ENCODE data around the gene HGS. TPM values are rescaled to one million over a fixed set of nuclear protein-coding genes. Genes with fewer than 3 reads are reported as not detected.

Gene HGS
- total and polyA plus RNA-seq, 2 of the 13 experiments (the other 11 are each of a cell fraction or from before 2014, with no cell fraction given), result 73.3 to 78.1 TPM

DNA sequence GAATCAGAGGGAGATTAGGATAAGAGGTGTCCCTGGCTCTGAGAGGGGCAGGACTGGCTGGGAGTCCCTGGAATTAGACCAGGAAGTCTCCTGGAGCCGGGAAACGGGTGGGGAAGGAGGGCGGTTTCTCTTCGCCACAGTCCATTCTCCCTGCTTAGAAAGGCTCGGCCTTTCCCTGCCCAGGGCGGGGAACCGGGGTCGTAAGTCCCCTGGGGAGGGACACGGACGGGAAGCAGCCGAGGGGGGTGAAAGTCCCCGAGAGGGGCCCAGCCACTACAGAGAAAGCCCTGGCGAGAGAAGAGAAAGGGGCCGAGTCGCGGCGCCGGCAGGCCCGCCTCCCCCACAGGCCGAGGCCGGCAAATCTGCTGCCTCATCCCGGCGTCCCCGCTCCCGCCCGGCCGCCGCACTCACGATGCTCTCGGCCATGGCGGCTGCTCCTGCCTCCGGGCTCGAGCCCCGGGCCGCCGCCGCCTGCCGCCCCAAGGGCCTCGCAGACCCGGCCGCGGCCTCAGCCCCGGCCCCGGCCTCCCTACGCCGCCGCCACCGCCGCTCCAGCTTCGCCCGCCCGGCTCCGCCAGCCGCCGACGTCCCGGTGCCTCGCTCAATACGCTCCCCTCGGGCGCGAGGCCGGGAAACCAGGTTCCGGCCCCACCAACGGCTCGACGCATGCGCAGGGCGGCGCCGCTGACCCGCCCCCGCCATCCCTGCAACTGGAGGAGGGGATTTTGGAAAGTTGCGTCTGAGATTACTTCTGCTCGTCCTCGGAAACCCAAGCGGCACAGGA, 47.1 kb upstream of the HGS start, which contains the start of the genes NPLOC4 and TSPAN10 (continued):
- TF ChIP-seq, protein P1, sequence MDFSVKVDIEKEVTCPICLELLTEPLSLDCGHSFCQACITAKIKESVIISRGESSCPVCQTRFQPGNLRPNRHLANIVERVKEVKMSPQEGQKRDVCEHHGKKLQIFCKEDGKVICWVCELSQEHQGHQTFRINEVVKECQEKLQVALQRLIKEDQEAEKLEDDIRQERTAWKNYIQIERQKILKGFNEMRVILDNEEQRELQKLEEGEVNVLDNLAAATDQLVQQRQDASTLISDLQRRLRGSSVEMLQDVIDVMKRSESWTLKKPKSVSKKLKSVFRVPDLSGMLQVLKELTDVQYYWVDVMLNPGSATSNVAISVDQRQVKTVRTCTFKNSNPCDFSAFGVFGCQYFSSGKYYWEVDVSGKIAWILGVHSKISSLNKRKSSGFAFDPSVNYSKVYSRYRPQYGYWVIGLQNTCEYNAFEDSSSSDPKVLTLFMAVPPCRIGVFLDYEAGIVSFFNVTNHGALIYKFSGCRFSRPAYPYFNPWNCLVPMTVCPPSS (IDR thresholded peaks at IDR 0.05), result no peak
- TF ChIP-seq GZF1 (CRISPR knock-in tag; IDR thresholded peaks at IDR 0.05) (no peak), NCOA5 (CRISPR knock-in tag; IDR thresholded peaks at IDR 0.05) (no peak), ZNF891 (CRISPR knock-in tag; IDR thresholded peaks at IDR 0.05) (no peak), ZFP62 (CRISPR knock-in tag; IDR thresholded peaks at IDR 0.05) (no peak), BCL6 (CRISPR knock-in tag; IDR thresholded peaks at IDR 0.05) (peak; percentile 68), KDM5A (IDR thresholded peaks at IDR 0.05; ENCODE audit: borderline replicate concordance, low read length) (peak; percentile 93), THAP11 (CRISPR knock-in tag; IDR thresholded peaks at IDR 0.05) (peak; percentile 94), HHEX (CRISPR knock-in tag; IDR thresholded peaks at IDR 0.05) (no peak), YY1 (IDR thresholded peaks at IDR 0.05; ENCODE audit: insufficient read depth, insufficient replicate concordance, low read depth, low read length) (peak; percentile 89)
- TF ChIP-seq, protein P2, sequence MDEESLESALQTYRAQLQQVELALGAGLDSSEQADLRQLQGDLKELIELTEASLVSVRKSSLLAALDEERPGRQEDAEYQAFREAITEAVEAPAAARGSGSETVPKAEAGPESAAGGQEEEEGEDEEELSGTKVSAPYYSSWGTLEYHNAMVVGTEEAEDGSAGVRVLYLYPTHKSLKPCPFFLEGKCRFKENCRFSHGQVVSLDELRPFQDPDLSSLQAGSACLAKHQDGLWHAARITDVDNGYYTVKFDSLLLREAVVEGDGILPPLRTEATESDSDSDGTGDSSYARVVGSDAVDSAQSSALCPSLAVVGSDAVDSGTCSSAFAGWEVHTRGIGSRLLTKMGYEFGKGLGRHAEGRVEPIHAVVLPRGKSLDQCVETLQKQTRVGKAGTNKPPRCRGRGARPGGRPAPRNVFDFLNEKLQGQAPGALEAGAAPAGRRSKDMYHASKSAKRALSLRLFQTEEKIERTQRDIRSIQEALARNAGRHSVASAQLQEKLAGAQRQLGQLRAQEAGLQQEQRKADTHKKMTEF (CRISPR knock-in tag; IDR thresholded peaks at IDR 0.05), result peak; percentile 94
- TF ChIP-seq, protein P3, sequence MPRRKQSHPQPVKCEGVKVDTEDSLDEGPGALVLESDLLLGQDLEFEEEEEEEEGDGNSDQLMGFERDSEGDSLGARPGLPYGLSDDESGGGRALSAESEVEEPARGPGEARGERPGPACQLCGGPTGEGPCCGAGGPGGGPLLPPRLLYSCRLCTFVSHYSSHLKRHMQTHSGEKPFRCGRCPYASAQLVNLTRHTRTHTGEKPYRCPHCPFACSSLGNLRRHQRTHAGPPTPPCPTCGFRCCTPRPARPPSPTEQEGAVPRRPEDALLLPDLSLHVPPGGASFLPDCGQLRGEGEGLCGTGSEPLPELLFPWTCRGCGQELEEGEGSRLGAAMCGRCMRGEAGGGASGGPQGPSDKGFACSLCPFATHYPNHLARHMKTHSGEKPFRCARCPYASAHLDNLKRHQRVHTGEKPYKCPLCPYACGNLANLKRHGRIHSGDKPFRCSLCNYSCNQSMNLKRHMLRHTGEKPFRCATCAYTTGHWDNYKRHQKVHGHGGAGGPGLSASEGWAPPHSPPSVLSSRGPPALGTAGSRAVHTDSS (CRISPR knock-in tag; conservative IDR thresholded peaks at IDR 0.05), result no peak
- TF ChIP-seq, protein P4, sequence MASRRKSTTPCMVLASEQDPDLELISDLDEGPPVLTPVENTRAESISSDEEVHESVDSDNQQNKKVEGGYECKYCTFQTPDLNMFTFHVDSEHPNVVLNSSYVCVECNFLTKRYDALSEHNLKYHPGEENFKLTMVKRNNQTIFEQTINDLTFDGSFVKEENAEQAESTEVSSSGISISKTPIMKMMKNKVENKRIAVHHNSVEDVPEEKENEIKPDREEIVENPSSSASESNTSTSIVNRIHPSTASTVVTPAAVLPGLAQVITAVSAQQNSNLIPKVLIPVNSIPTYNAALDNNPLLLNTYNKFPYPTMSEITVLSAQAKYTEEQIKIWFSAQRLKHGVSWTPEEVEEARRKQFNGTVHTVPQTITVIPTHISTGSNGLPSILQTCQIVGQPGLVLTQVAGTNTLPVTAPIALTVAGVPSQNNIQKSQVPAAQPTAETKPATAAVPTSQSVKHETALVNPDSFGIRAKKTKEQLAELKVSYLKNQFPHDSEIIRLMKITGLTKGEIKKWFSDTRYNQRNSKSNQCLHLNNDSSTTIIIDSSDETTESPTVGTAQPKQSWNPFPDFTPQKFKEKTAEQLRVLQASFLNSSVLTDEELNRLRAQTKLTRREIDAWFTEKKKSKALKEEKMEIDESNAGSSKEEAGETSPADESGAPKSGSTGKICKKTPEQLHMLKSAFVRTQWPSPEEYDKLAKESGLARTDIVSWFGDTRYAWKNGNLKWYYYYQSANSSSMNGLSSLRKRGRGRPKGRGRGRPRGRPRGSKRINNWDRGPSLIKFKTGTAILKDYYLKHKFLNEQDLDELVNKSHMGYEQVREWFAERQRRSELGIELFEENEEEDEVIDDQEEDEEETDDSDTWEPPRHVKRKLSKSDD (CRISPR knock-in tag; IDR thresholded peaks at IDR 0.05; ENCODE audit: low read depth), result peak; percentile 37; the same call in 1 of the 2 replicates
- TF ChIP-seq, protein P5, sequence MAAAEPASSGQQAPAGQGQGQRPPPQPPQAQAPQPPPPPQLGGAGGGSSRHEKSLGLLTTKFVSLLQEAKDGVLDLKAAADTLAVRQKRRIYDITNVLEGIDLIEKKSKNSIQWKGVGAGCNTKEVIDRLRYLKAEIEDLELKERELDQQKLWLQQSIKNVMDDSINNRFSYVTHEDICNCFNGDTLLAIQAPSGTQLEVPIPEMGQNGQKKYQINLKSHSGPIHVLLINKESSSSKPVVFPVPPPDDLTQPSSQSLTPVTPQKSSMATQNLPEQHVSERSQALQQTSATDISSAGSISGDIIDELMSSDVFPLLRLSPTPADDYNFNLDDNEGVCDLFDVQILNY (CRISPR knock-in tag; conservative IDR thresholded peaks at IDR 0.05), result peak; percentile 87
- TF ChIP-seq, protein P6, sequence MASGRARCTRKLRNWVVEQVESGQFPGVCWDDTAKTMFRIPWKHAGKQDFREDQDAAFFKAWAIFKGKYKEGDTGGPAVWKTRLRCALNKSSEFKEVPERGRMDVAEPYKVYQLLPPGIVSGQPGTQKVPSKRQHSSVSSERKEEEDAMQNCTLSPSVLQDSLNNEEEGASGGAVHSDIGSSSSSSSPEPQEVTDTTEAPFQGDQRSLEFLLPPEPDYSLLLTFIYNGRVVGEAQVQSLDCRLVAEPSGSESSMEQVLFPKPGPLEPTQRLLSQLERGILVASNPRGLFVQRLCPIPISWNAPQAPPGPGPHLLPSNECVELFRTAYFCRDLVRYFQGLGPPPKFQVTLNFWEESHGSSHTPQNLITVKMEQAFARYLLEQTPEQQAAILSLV (CRISPR knock-in tag; IDR thresholded peaks at IDR 0.05; ENCODE audit: borderline replicate concordance), result peak; percentile 77; the same call in 1 of the 2 replicates
- TF ChIP-seq, protein P7, sequence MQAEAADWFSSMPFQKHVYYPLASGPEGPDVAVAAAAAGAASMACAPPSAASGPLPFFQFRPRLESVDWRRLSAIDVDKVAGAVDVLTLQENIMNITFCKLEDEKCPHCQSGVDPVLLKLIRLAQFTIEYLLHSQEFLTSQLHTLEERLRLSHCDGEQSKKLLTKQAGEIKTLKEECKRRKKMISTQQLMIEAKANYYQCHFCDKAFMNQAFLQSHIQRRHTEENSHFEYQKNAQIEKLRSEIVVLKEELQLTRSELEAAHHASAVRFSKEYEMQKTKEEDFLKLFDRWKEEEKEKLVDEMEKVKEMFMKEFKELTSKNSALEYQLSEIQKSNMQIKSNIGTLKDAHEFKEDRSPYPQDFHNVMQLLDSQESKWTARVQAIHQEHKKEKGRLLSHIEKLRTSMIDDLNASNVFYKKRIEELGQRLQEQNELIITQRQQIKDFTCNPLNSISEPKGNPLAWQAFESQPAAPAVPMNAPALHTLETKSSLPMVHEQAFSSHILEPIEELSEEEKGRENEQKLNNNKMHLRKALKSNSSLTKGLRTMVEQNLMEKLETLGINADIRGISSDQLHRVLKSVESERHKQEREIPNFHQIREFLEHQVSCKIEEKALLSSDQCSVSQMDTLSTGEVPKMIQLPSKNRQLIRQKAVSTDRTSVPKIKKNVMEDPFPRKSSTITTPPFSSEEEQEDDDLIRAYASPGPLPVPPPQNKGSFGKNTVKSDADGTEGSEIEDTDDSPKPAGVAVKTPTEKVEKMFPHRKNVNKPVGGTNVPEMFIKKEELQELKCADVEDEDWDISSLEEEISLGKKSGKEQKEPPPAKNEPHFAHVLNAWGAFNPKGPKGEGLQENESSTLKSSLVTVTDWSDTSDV (CRISPR knock-in tag; IDR thresholded peaks at IDR 0.05), result 0 out of 2 replicates have a peak, but pooled peaks have one; percentile 4
